CD4-positive, alpha-beta T cell treated with Interleukin-1 beta for 1 hour (primary cell): ENCODE results near the gene CCL28.
"Not testable (repeated sequence)": the region's sequence is repeated elsewhere in the genome, so short reads cannot be mapped to it uniquely, and the experiment has no call there.

Experiments
- DNase-seq, 2 donors: peaks; one replicate each; pipeline ENCODE4 v3.0.0-alpha.2; 2020 to 2022

The CCL28 gene

DNA sequence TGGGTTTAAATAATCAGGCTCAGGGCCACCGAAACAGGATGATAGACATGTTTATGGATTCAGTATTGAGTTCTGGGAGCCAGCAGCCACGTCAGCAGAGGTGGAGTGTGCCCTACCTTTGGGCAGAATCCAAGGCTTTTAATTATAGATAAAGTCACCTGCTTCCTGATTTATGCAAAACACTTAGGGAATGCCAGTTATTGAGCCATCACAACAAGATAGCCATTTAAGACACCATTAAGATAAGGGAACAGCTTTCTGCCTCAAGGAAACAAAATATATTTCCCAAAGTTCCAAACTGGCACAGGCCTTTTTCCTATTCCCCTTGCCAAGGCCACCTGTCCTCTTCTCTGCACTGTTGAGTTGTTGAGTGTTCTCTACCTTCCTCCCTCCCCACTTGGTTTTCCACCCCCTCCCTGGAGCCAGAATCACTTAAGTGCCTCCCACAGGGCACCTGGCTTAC, 2.4 kb downstream of the CCL28 start:
- DNase-seq = no peak

DNA sequence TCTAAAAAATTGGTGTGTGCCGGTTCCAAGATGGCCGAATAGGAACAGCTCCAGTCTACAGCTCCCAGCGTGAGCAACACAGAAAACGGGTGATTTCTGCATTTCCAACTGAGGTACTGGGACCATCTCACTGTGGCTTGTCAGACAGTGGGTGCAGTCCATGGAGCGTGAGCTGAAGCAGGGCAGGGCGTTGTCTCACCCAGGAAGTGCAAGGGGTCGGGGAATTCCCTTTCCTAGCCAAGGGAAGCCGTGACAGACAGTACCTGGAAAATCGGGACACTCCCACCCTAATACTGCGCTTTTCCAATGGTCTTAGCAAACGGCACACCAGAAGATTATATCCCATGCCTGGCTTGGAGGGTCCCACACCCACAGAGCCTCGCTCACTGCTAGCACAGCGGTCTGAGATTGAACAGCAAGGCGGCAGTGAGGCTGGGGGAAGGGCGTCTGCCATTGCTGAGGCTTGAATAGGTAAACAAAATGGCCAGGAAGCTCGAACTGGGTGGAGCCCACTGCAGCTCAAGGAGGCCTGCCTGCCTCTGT, 9.6 kb downstream of the CCL28 start:
- DNase-seq = not testable (repeated sequence)

GRCh38 chr5:43401827-43402226, 10.4 kb downstream of the CCL28 start:
- no peak for DNase-seq

GRCh38 chr5:43400082-43400481, 12.1 kb downstream of the CCL28 start:
- DNase-seq = no peak

DNA sequence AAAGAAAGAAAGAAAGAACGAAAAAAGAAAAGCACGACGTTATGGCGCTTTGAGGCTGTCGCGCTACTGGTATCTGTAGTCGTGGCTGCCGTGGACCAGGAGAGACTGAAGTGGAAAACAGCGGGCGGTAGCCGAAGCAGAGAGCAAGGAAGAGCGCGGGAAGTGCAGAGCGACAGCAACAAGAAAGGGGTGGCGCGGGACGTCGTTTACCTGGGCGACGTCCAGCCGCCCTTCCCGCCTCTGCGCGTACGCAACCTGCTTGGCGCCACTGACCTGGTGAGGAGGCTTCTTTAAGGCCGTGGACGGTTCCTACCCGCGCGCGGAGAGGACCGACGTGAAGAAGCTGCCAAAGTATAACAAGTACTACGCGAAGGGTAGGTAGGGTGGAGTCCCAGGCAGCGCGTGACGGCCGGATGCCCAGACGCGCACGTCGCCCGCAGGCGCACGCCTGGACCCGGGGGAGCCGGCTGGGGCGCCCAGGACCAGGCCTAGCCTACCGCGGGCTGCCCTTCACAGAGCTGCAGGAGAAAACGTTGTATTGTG, 15.4 kb downstream of the CCL28 start:
- DNase-seq = peak; percentile 57 to 65

GRCh38 chr5:43390471-43390870, 21.7 kb downstream of the CCL28 start:
- no peak for DNase-seq

DNA sequence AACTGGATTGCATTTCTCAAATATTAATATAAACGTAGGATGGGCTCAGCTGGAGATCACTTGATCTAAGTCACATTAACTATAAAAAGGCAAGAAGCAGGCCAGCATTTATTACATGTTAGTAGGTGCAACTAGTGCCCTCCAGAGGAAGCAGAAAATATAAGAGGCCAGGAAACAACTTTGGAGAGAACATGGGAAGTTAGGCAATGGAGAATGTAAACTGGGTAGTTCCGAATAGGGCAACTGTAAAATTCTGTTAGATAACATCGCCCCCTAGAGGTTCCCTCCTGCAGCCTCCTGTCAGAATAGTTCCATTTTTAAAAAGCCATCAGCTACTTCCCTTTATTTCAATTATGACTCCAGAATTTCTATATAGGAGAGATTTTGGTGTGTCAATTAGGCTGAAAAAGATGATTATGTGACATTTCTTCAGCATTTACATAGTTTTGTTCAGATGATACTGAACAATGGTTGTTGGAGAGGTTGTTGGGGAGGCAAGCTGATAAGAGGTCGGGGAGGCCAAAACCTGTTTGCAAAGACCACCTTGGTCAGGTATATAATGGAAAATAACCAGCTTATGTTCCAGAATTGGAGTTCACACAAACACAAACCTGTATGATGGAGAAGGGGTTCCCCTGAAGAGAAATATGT, 22.4 kb downstream of the CCL28 start:
- DNase-seq = peak; percentile 55 to 63

- DNase-seq = no peak
Observed at GRCh38 chr5:43386960-43387362, 25.2 kb downstream of the CCL28 start.

DNA sequence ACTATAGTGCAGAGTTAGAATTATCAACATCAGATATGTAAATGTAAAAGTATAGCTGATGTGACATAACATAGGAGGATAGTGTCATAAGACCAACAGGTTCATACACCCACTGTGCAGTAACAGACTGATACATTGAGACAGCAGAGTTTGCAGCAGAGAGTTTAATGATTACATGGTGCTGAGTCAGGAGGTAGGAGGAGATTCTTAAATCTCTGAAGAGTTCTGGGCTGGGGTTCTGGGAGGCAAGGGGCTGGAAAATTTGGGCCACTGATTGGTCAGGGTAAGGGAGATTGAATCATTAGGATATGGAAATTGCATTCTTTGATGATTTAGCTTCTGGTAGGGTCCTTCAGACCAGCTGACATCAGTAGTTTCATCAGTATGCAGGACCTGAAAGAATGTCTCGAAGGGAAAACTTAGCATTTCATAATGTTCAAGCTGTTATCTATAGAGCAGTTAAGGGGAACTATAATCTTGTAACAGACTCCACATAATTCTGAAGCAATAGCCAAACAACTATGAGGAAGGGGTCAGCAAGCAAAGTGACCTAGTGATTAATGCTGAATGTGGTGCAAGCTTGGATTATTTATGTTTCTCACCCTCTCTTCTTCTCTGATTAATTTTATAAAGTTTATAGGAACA, 35.6 kb downstream of the CCL28 start:
- DNase-seq = no peak

GRCh38 chr5:43371821-43372220, 40.4 kb downstream of the CCL28 start:
- DNase-seq = no peak

DNA sequence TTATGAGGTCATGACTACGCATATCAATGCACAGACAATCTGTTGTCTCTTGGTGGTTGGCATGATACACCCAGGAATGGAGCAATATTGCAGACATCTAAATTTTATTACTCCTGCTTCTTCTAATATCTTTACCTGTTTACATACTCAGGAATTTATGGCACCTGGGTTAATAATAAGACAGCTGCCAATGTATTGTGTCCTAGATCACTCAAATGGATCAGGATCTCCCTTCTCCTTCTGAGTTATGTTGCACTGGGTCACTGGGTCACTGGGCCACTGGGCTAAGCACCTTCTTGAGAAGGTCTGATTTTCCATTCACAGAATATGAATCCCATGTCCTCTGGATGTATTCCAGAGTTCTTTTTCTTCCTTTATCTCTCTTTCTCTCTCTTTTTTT, 41.8 kb downstream of the CCL28 start:
- no peak for DNase-seq

- DNase-seq = no peak
Observed at GRCh38 chr5:43369651-43370050, 42.5 kb downstream of the CCL28 start.

- no peak for DNase-seq
Observed at GRCh38 chr5:43367909-43368669, 44.1 kb downstream of the CCL28 start.

DNA sequence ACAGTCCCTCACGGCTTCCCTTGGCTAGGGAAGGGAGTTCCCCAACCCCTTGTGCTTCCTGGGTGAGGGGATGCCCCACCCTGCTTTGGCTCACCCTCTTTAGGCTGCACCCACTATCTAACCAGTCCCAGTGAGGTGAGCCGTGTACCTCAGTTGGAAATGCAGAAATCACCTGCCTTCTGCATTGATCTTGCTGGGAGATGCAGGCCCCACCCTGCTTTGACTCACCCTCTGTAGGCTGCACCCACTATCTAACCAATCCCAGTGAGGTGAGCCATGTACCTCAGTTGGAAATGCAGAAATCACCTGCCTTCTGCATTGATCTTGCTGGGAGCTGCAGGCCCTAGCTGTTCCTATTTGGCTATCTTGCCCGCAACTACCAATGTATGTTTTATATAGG, 44.7 kb downstream of the CCL28 start:
- no peak for DNase-seq

GRCh38 chr5:43366680-43367246, 45.4 kb downstream of the CCL28 start:
- DNase-seq = not testable (repeated sequence)

DNA sequence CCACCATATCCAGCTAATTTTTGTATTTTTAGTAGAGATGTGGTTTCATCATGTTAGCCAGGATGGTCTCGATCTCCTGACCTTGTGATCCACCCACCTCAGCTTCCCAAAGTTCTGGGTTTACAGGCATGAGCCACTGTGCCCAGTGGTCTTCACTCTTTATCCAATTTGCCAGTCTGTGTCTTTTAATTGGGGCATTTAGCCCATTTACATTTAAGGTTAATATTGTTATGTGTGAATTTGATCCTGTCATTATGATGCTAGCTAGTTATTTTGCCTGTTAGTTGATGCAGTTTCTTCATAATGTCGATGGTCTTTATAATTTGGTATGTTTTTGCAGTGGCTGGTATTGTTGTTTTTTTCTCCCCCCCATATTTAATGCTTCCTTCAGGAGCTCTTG, 47.0 kb downstream of the CCL28 start:
- not testable (repeated sequence) for DNase-seq

DNA sequence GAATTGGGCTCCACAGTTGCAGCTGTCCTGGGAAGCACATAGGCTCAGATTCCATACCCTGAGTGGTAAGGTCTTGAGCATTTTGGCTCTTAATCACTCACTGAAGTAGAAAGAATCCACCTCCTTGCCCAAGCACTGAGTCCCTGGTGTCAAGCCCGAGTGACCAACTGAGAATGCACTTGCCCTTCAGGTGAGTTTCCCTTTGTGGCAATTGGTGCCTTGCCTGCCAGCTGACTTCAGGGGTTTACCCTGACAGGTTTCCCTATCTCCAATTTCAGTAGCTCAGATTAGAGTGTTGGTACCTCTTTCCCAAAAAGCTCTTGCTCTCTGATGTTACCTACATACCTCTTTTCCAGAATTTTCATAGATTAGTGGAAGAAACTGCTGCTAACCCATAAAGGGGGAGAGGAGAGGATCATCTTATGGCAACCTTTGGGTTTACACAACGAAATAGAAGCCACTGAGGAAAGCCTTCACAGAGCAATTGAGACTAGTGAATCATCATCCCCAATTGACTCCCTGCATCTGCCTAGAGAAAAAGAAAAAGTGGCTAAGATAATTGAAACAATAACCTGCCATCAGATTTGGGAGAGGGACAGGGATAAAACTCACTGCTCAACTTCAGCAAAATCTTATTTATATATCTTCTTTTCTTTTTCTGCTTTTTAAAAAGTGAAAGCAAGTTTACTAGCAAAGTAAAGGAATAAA, 48.6 kb downstream of the CCL28 start:
- DNase-seq = no peak

DNA sequence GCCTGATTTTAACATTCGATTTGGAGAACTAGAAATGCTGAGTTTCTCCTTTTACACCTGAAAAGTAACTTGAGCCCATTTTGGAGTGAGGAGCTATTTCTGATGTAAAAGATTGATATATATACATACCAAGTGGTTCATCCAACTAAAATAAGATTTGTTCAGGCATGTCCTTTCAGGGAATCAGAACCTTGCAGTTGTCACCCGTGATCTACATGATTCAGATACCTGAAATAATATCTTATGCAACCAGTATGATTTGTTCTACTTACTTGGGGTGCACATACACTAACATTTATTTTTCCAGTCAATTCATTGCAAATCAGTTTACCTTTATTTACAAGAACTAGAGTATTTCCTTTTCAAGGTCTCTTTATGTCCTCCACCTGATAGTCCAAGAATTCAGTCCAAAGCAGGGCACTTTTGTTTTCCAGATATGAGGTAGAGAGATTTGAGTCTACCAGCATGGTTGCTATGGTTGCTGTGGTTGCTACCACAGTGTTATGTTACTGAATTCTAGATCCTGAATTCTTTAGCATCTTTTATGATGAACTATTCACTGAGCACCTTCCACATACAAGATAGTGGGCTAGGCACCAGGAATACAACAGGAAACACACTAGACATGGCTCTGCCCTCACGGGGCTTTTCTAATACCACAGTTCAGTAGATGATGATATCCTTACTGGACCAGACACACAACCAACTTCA, 49.3 kb downstream of the CCL28 start:
- DNase-seq = no peak

GRCh38 chr5:43358726-43359125, 53.5 kb downstream of the CCL28 start:
- DNase-seq = no peak

GRCh38 chr5:43358301-43358700, 53.9 kb downstream of the CCL28 start:
- no peak for DNase-seq

DNA sequence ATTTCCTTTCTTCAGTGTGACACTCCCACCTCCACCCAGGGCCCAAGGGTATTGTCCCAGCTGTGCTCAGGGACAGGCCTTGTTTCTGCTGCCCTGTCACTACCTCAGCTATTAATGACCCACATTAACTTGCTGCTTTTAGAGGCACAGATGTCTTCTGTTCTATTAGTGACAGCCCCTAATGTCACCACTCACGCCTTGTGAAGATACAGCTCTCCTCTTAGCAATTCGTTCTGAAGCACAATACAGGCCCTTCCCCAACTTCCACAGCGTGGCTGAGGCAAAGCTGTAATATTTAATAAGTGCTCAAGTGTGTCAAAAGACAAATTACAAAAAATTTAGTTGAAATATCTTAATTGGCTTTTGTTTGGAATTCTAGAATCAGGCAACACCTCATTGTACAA, 54.3 kb downstream of the CCL28 start:
- DNase-seq = no peak

DNA sequence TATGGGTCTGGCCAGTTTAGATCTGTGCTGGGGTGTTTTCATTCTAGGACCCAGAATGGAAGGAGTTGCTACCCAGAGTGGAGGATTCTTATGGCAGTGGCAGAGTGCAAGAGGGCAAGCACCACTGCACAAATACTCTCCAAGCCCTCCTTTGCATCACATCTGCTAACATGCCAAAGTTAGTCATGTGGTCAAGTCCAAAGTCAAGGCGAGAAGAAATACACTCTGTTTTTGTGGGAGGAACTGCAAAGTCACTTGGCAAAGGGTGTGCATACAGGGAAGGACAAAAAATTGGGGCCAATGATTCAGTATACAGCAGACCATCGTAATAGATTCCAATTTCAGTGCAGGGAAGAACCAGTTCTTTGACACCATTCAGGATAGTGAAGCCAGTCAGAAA, 55.1 kb downstream of the CCL28 start:
- DNase-seq = no peak
